Kidney epithelial cell (primary cell): ENCODE measurements around the gene PPM1E. TPM values are rescaled to one million over a fixed set of nuclear protein-coding genes. Genes with fewer than 3 reads are reported as not detected.

Experiments
- DNase-seq: peaks from one replicate; pipeline ENCODE4 v3.0.0-alpha.2; 2010; ENCODE audit warnings: low read depth
- H3K27me3 ChIP-seq: 2 replicates; pipeline ENCODE4 v1.6.0; 2011; ENCODE audit warnings: low read length; ENCODE audit not compliant: control insufficient read depth, insufficient read depth
- H3K36me3 ChIP-seq: 2 replicates; pipeline ENCODE4 v1.5.1; 2011; ENCODE audit warnings: low read length; ENCODE audit not compliant: control insufficient read depth, insufficient read depth
- H3K4me3 ChIP-seq: 2 replicates; pipeline ENCODE4 v1.5.1; 2011; ENCODE audit warnings: low read depth, mild to moderate bottlenecking, control low read depth, low read length
- CTCF ChIP-seq: IDR thresholded peaks from 2 replicates; pipeline ENCODE4 v1.5.1; 2011; ENCODE audit warnings: mild to moderate bottlenecking, moderate library complexity, low read length, control low read depth, inconsistent platforms; ENCODE audit not compliant: insufficient read depth, poor library complexity, severe bottlenecking
- total RNA-seq: library from RNA; depleted of rRNA; stranded (reverse); fragments of >200 nt; gene quantifications from 2 replicates; pipeline ENCODE4 v1.2.3, GENCODE V29; 2015

Gene PPM1E
- 2.4 and 2.7 TPM in 2 replicates for total RNA-seq

- H3K4me3 ChIP-seq, result peak within 1 kb of the TSS; percentile 57
- H3K36me3 ChIP-seq, result no peaks in the 10 kb centered on the region
- no peak for DNase-seq
- peaks cover 3% of the 10 kb centered on the region for H3K27me3 ChIP-seq
- no peak for TF ChIP-seq CTCF
These were observed at the start of gene PPM1E for GRCh38 chr17:58755577-58756245. PPM1E (plus strand) TSS chr17:58755854.

GRCh38 chr17:58706351-58707140, 49.1 kb upstream of the PPM1E start:
- Histone ChIP-seq H3K36me3 (no peaks in the 10 kb centered on the region), H3K27me3 (no peaks in the 10 kb centered on the region), H3K4me3 (no peak overlapping the region)
- no peak for DNase-seq
- no peak for TF ChIP-seq CTCF

GRCh38 chr17:58710948-58711552, 44.6 kb upstream of the PPM1E start:
- Histone ChIP-seq H3K27me3 (no peaks in the 10 kb centered on the region), H3K4me3 (no peak overlapping the region), H3K36me3 (no peaks in the 10 kb centered on the region)
- peak; percentile 65 for TF ChIP-seq CTCF
- no peak for DNase-seq

GRCh38 chr17:58722274-58722673, 33.4 kb upstream of the PPM1E start:
- no peaks in the 10 kb centered on the region for H3K27me3 ChIP-seq
- TF ChIP-seq CTCF, result no peak
- no peak overlapping the region for H3K4me3 ChIP-seq
- no peaks in the 10 kb centered on the region for H3K36me3 ChIP-seq
- no peak for DNase-seq

GRCh38 chr17:58722696-58723095, 33.0 kb upstream of the PPM1E start:
- H3K4me3 ChIP-seq, result no peak overlapping the region
- H3K36me3 ChIP-seq, result no peaks in the 10 kb centered on the region
- no peak for TF ChIP-seq CTCF
- DNase-seq, result no peak
- H3K27me3 ChIP-seq, result no peaks in the 10 kb centered on the region
